SK-N-SH treated with all-trans-retinoic acid at 6 μM for 48 hours (cell line): Measurements from ENCODE around the gene ZDHHC8.

Experiments
- ISL1 ChIP-seq: fragments of 250-450 bp; sonication (Bioruptor Pico); IDR thresholded peaks from 2 replicates; pipeline ENCODE4 v2.1.2; 2022; ENCODE audit warnings: mild to moderate bottlenecking, moderate library complexity
- OSR1 ChIP-seq: fragments of 250-450 bp; sonication (Bioruptor Pico); IDR thresholded peaks from 2 replicates; pipeline ENCODE4 v1.8.0; 2022; ENCODE audit warnings: moderate library complexity, mild to moderate bottlenecking, inconsistent platforms
- PPARA ChIP-seq: fragments of 250-450 bp; sonication (Bioruptor Pico); IDR thresholded peaks from 2 replicates; pipeline ENCODE4 v1.5.0; 2020; ENCODE audit warnings: mild to moderate bottlenecking, borderline replicate concordance
- ZFP3 ChIP-seq: fragments of 250-450 bp; sonication (Bioruptor Pico); IDR thresholded peaks from 2 replicates; pipeline ENCODE4 v1.5.0; 2020; ENCODE audit warnings: mild to moderate bottlenecking, moderate library complexity
- ZFP30 ChIP-seq: fragments of 450-650 bp; formaldehyde crosslinking; IDR thresholded peaks from 2 replicates; pipeline ENCODE4 v1.5.0; 2022; ENCODE audit warnings: mild to moderate bottlenecking, moderate library complexity
- ZNF70 ChIP-seq: fragments of 450-650 bp; formaldehyde crosslinking; IDR thresholded peaks from 2 replicates; pipeline ENCODE4 v1.5.0; 2020; ENCODE audit warnings: mild to moderate bottlenecking, moderate library complexity
- TF ChIP-seq, protein P1 (sequence below): fragments of 250-450 bp; sonication (Bioruptor Pico); IDR thresholded peaks from 2 replicates; pipeline ENCODE4 v1.5.1; 2021; ENCODE audit warnings: mild to moderate bottlenecking, moderate library complexity
- TF ChIP-seq, protein P2 (sequence below): fragments of 250-450 bp; sonication (Bioruptor Pico); IDR thresholded peaks from 2 replicates; pipeline ENCODE4 v1.8.0; 2020; ENCODE audit warnings: mild to moderate bottlenecking, moderate library complexity, borderline replicate concordance
- TF ChIP-seq, protein P3 (sequence below): fragments of 250-450 bp; sonication (Bioruptor Pico); IDR thresholded peaks from 2 replicates; pipeline ENCODE4 v1.8.0; 2021; ENCODE audit warnings: low read depth, mild to moderate bottlenecking, moderate library complexity, borderline replicate concordance

GRCh38 chr22:20111689-20112622 is 19.6 kb upstream of the ZDHHC8 start:
- no peak for TF ChIP-seq ZFP30 (CRISPR knock-in tag)
- TF ChIP-seq, protein P1, sequence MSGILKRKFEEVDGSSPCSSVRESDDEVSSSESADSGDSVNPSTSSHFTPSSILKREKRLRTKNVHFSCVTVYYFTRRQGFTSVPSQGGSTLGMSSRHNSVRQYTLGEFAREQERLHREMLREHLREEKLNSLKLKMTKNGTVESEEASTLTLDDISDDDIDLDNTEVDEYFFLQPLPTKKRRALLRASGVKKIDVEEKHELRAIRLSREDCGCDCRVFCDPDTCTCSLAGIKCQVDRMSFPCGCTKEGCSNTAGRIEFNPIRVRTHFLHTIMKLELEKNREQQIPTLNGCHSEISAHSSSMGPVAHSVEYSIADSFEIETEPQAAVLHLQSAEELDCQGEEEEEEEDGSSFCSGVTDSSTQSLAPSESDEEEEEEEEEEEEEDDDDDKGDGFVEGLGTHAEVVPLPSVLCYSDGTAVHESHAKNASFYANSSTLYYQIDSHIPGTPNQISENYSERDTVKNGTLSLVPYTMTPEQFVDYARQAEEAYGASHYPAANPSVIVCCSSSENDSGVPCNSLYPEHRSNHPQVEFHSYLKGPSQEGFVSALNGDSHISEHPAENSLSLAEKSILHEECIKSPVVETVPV: no peak
- TF ChIP-seq, protein P2, sequence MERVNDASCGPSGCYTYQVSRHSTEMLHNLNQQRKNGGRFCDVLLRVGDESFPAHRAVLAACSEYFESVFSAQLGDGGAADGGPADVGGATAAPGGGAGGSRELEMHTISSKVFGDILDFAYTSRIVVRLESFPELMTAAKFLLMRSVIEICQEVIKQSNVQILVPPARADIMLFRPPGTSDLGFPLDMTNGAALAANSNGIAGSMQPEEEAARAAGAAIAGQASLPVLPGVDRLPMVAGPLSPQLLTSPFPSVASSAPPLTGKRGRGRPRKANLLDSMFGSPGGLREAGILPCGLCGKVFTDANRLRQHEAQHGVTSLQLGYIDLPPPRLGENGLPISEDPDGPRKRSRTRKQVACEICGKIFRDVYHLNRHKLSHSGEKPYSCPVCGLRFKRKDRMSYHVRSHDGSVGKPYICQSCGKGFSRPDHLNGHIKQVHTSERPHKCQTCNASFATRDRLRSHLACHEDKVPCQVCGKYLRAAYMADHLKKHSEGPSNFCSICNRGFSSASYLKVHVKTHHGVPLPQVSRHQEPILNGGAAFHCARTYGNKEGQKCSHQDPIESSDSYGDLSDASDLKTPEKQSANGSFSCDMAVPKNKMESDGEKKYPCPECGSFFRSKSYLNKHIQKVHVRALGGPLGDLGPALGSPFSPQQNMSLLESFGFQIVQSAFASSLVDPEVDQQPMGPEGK (CRISPR knock-in tag): no peak
- TF ChIP-seq, protein P3, sequence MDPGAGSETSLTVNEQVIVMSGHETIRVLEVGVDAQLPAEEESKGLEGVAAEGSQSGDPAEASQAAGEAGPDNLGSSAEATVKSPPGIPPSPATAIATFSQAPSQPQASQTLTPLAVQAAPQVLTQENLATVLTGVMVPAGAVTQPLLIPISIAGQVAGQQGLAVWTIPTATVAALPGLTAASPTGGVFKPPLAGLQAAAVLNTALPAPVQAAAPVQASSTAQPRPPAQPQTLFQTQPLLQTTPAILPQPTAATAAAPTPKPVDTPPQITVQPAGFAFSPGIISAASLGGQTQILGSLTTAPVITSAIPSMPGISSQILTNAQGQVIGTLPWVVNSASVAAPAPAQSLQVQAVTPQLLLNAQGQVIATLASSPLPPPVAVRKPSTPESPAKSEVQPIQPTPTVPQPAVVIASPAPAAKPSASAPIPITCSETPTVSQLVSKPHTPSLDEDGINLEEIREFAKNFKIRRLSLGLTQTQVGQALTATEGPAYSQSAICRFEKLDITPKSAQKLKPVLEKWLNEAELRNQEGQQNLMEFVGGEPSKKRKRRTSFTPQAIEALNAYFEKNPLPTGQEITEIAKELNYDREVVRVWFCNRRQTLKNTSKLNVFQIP (CRISPR knock-in tag): no peak
- TF ChIP-seq ZNF70 (CRISPR knock-in tag): no peak
- no peak for TF ChIP-seq ISL1
- TF ChIP-seq OSR1 (CRISPR knock-in tag): no peak
- TF ChIP-seq PPARA (CRISPR knock-in tag): no peak
- TF ChIP-seq ZFP3 (CRISPR knock-in tag): no peak
